Astrocyte (in vitro differentiated cells and primary cell): Measurements from ENCODE around the gene PEAK1. TPM values are rescaled to one million over a fixed set of nuclear protein-coding genes. Genes with fewer than 3 reads are reported as not detected.
"Not testable (repeated sequence)": the region's sequence is repeated elsewhere in the genome, so short reads cannot be mapped to it uniquely, and the experiment has no call there.

Experiments
- DNase-seq: peaks from one replicate; pipeline ENCODE4 v3.0.0-alpha.2; 2010; ENCODE audit warnings: low read depth
- FAIRE-seq: peaks from 2 replicates; lab custom pipeline; 2011; peaks lifted over from hg19 to GRCh38; lab: Jason Lieb, UNC
- H2AFZ ChIP-seq: 2 replicates; pipeline ENCODE4 v1.6.0; 2012; ENCODE audit warnings: low read depth, low read length, inconsistent platforms
- H3K27ac ChIP-seq: 2 replicates; pipeline ENCODE4 v1.5.1; 2011; ENCODE audit warnings: low read depth, low read length, inconsistent platforms
- H3K27me3 ChIP-seq: 2 replicates; pipeline ENCODE4 v1.6.0; 2011; ENCODE audit warnings: low read length, inconsistent platforms; ENCODE audit not compliant: insufficient read depth
- H3K36me3 ChIP-seq: 2 replicates; pipeline ENCODE4 v1.5.1; 2011; ENCODE audit warnings: low read length, inconsistent platforms; ENCODE audit not compliant: insufficient read depth
- H3K4me1 ChIP-seq: 2 replicates; pipeline ENCODE4 v1.5.1; 2011; ENCODE audit warnings: low read length, inconsistent platforms; ENCODE audit not compliant: insufficient read depth
- H3K4me2 ChIP-seq: 2 replicates; pipeline ENCODE4 v1.6.0; 2012; ENCODE audit warnings: low read length, inconsistent platforms
- H3K4me3 ChIP-seq: 2 replicates; pipeline ENCODE4 v1.5.1; 2011; ENCODE audit warnings: low read depth, mild to moderate bottlenecking, low read length, inconsistent platforms; ENCODE audit not compliant: insufficient read depth
- H3K79me2 ChIP-seq: 2 replicates; pipeline ENCODE4 v1.6.0; 2012; ENCODE audit warnings: mild to moderate bottlenecking, low read length, inconsistent platforms; ENCODE audit not compliant: insufficient read depth
- H3K9ac ChIP-seq: 2 replicates; pipeline ENCODE4 v1.6.0; 2012; ENCODE audit warnings: mild to moderate bottlenecking, low read length, inconsistent platforms
- H3K9me3 ChIP-seq: 2 replicates; pipeline ENCODE4 v1.5.1; 2012; ENCODE audit warnings: low read depth, mild to moderate bottlenecking, low read length, inconsistent platforms; ENCODE audit not compliant: insufficient read depth
- H4K20me1 ChIP-seq: 2 replicates; pipeline ENCODE4 v1.6.0; 2012; ENCODE audit warnings: low read length, inconsistent platforms; ENCODE audit not compliant: insufficient read depth
- H3K27ac Mint-ChIP-seq: one replicate; pipeline ENCODE4 v1.8.0; 2021; ENCODE audit warnings: mild to moderate bottlenecking, mixed read lengths; ENCODE audit not compliant: unreplicated experiment
- H3K27me3 Mint-ChIP-seq: one replicate; pipeline ENCODE4 v1.8.0; 2021; ENCODE audit warnings: low read depth, mixed read lengths; ENCODE audit not compliant: unreplicated experiment
- H3K36me3 Mint-ChIP-seq: one replicate; pipeline ENCODE4 v1.8.0; 2021; ENCODE audit warnings: low read depth, mixed read lengths; ENCODE audit not compliant: unreplicated experiment
- H3K4me1 Mint-ChIP-seq: one replicate; pipeline ENCODE4 v1.8.0; 2021; ENCODE audit warnings: low read depth, mixed read lengths; ENCODE audit not compliant: unreplicated experiment
- H3K4me3 Mint-ChIP-seq: one replicate; pipeline ENCODE4 v1.8.0; 2021; ENCODE audit warnings: mild to moderate bottlenecking, moderate library complexity, mixed read lengths; ENCODE audit not compliant: unreplicated experiment
- H3K9me3 Mint-ChIP-seq: one replicate; pipeline ENCODE4 v1.8.0; 2021; ENCODE audit warnings: mild to moderate bottlenecking, mixed read lengths; ENCODE audit not compliant: unreplicated experiment
- CTCF ChIP-seq: IDR thresholded peaks from 2 replicates; pipeline ENCODE4 v1.5.1; 2011; ENCODE audit warnings: low read depth, mild to moderate bottlenecking, inconsistent platforms, low read length, moderate library complexity; ENCODE audit not compliant: insufficient read depth
- EZH2 ChIP-seq: IDR thresholded peaks from 2 replicates; pipeline ENCODE4 v1.6.1; 2012; ENCODE audit warnings: mild to moderate bottlenecking, low read length, inconsistent platforms; ENCODE audit not compliant: insufficient read depth
- total RNA-seq: library from RNA; stranded (reverse); gene quantifications from 2 replicates; pipeline ENCODE4 v1.2.1, GENCODE V29; 2021

Gene PEAK1
- total RNA-seq, 1 donor from 2014 or later: 62.3 TPM

GRCh38 chr15:77162872-77163633 lies 256.9 kb downstream of the PEAK1 start:
- Histone ChIP-seq H3K36me3 (peaks cover 2% of the 10 kb centered on the region), H3K27ac (no peak overlapping the region), H3K4me3 (no peak overlapping the region), H3K4me2 (no peak overlapping the region), H3K79me2 (no peaks in the 10 kb centered on the region), H4K20me1 (no peaks in the 10 kb centered on the region), H3K9ac (no peak overlapping the region), H2AFZ (no peak overlapping the region), H3K4me1 (no peaks in the 10 kb centered on the region), H3K27me3 (no peaks in the 10 kb centered on the region), H3K9me3 (no peaks in the 10 kb centered on the region)
- TF ChIP-seq EZH2: no peak
- no peak for TF ChIP-seq CTCF
- Mint-ChIP-seq H3K27me3 (no peaks in the 10 kb centered on the region), H3K4me3 (no peak overlapping the region), H3K4me1 (peaks cover 14% of the 10 kb centered on the region), H3K36me3 (no peaks in the 10 kb centered on the region), H3K9me3 (no peaks in the 10 kb centered on the region), H3K27ac (no peak overlapping the region)
- FAIRE-seq: peak; percentile 5
- DNase-seq: no peak

- no peaks in the 10 kb centered on the region for H3K79me2 ChIP-seq
- H3K4me1 ChIP-seq: no peaks in the 10 kb centered on the region
- Mint-ChIP-seq H3K27me3 (no peaks in the 10 kb centered on the region), H3K36me3 (peaks cover 12% of the 10 kb centered on the region), H3K4me1 (peaks cover 10% of the 10 kb centered on the region), H3K9me3 (peaks cover 2% of the 10 kb centered on the region), H3K4me3 (no peak overlapping the region), H3K27ac (no peak overlapping the region)
- DNase-seq (peak; percentile 23), FAIRE-seq (no peak)
- H3K27me3 ChIP-seq: no peaks in the 10 kb centered on the region
- H3K9me3 ChIP-seq: no peaks in the 10 kb centered on the region
- H3K36me3 ChIP-seq: peaks cover 7% of the 10 kb centered on the region
- no peak overlapping the region for H3K9ac ChIP-seq
- H3K27ac ChIP-seq: no peak overlapping the region
- H3K4me2 ChIP-seq: no peak overlapping the region
- no peak overlapping the region for H2AFZ ChIP-seq
- H3K4me3 ChIP-seq: no peak overlapping the region
- no peaks in the 10 kb centered on the region for H4K20me1 ChIP-seq
- no peak for TF ChIP-seq EZH2
- no peak for TF ChIP-seq CTCF
Observed at GRCh38 chr15:77160562-77161478, 259.1 kb downstream of the PEAK1 start.

GRCh38 chr15:77156000-77156399 lies 263.9 kb downstream of the PEAK1 start:
- H3K27ac ChIP-seq, H4K20me1 ChIP-seq, H2AFZ ChIP-seq, H3K4me2 ChIP-seq, H3K27me3 ChIP-seq, H3K27ac Mint-ChIP-seq, H3K4me3 ChIP-seq, FAIRE-seq, H3K4me3 Mint-ChIP-seq, H3K4me1 Mint-ChIP-seq, DNase-seq, H3K9ac ChIP-seq, H3K36me3 ChIP-seq, H3K27me3 Mint-ChIP-seq, H3K79me2 ChIP-seq, H3K9me3 Mint-ChIP-seq, H3K9me3 ChIP-seq, H3K4me1 ChIP-seq: not testable (repeated sequence)
- peaks cover 26% of the 10 kb centered on the region for H3K36me3 Mint-ChIP-seq
